ENCODE results near the gene SLC23A1.
A peak's percentile ranks its signal among the peaks of the same experiment; 100 is the strongest.

Gene SLC23A1

DNA sequence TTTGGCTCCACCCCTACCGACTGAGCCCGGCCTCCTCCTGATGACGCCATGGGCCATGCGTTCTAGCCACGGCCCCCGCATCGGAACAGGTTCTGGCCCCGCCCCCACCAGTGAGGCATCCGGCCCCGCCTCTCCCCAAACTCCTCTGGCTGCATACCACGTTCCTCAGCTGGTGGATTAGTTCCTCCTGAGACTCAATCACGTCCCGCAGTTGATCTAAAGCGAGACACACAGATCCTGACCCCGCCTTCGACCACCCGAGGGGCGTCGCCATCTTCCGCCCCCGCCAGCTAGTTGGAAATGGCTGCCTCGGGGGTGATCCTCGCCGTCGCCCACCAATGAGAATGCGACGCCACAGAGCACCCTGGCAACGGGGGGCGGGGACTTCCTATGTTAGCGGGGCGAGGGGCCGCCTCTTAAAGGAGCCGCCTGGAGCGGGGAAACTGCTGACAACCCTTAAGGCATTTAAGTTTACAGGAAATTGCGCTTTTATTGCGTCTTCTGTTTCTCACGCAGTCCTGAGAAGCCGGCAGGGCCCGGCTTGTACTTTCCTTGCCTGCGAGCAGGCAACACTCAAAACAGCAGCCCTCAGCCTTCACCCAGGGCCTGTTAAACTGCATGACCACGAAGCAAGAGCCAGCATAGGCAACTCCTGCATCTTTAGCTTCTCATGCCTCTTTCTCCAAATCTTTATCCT lies 20.8 kb upstream of the SLC23A1 start, which contains the start of gene SPATA24 (continued):
- TF ChIP-seq, protein P1, sequence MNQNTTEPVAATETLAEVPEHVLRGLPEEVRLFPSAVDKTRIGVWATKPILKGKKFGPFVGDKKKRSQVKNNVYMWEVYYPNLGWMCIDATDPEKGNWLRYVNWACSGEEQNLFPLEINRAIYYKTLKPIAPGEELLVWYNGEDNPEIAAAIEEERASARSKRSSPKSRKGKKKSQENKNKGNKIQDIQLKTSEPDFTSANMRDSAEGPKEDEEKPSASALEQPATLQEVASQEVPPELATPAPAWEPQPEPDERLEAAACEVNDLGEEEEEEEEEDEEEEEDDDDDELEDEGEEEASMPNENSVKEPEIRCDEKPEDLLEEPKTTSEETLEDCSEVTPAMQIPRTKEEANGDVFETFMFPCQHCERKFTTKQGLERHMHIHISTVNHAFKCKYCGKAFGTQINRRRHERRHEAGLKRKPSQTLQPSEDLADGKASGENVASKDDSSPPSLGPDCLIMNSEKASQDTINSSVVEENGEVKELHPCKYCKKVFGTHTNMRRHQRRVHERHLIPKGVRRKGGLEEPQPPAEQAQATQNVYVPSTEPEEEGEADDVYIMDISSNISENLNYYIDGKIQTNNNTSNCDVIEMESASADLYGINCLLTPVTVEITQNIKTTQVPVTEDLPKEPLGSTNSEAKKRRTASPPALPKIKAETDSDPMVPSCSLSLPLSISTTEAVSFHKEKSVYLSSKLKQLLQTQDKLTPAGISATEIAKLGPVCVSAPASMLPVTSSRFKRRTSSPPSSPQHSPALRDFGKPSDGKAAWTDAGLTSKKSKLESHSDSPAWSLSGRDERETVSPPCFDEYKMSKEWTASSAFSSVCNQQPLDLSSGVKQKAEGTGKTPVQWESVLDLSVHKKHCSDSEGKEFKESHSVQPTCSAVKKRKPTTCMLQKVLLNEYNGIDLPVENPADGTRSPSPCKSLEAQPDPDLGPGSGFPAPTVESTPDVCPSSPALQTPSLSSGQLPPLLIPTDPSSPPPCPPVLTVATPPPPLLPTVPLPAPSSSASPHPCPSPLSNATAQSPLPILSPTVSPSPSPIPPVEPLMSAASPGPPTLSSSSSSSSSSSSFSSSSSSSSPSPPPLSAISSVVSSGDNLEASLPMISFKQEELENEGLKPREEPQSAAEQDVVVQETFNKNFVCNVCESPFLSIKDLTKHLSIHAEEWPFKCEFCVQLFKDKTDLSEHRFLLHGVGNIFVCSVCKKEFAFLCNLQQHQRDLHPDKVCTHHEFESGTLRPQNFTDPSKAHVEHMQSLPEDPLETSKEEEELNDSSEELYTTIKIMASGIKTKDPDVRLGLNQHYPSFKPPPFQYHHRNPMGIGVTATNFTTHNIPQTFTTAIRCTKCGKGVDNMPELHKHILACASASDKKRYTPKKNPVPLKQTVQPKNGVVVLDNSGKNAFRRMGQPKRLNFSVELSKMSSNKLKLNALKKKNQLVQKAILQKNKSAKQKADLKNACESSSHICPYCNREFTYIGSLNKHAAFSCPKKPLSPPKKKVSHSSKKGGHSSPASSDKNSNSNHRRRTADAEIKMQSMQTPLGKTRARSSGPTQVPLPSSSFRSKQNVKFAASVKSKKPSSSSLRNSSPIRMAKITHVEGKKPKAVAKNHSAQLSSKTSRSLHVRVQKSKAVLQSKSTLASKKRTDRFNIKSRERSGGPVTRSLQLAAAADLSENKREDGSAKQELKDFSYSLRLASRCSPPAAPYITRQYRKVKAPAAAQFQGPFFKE (tag by site-specific recombination; IDR thresholded peaks at IDR 0.05; ENCODE audit: borderline replicate concordance), result no peak
- TF ChIP-seq ZBTB20 (tag by site-specific recombination; IDR thresholded peaks at IDR 0.05) (peak; percentile 19; the same call in 1 of the 2 replicates), IKZF3 (tag by site-specific recombination; IDR thresholded peaks at IDR 0.05) (peak; percentile 6; the same call in 1 of the 2 replicates), YY1 (tag by site-specific recombination; IDR thresholded peaks at IDR 0.05) (peak; percentile 99), EGR2 (tag by site-specific recombination; IDR thresholded peaks at IDR 0.05; ENCODE audit: low read depth) (peak; percentile 95), ZNF174 (tag by site-specific recombination; IDR thresholded peaks at IDR 0.05) (no peak), ZNF155 (tag by site-specific recombination; IDR thresholded peaks at IDR 0.05) (no peak), ZBTB21 (tag by site-specific recombination; IDR thresholded peaks at IDR 0.05) (peak; percentile 97), WT1 (tag by site-specific recombination; IDR thresholded peaks at IDR 0.05) (peak; percentile 48; the same call in 1 of the 2 replicates), SETDB1 (IDR thresholded peaks at IDR 0.05; ENCODE audit: insufficient read length, low read length) (no peak)
- TF ChIP-seq, protein P2, sequence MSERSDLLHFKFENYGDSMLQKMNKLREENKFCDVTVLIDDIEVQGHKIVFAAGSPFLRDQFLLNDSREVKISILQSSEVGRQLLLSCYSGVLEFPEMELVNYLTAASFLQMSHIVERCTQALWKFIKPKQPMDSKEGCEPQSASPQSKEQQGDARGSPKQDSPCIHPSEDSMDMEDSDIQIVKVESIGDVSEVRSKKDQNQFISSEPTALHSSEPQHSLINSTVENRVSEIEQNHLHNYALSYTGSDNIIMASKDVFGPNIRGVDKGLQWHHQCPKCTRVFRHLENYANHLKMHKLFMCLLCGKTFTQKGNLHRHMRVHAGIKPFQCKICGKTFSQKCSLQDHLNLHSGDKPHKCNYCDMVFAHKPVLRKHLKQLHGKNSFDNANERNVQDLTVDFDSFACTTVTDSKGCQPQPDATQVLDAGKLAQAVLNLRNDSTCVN (tag by site-specific recombination; optimal IDR thresholded peaks at IDR 0.05), result peak; percentile 1
- TF ChIP-seq, protein P3, sequence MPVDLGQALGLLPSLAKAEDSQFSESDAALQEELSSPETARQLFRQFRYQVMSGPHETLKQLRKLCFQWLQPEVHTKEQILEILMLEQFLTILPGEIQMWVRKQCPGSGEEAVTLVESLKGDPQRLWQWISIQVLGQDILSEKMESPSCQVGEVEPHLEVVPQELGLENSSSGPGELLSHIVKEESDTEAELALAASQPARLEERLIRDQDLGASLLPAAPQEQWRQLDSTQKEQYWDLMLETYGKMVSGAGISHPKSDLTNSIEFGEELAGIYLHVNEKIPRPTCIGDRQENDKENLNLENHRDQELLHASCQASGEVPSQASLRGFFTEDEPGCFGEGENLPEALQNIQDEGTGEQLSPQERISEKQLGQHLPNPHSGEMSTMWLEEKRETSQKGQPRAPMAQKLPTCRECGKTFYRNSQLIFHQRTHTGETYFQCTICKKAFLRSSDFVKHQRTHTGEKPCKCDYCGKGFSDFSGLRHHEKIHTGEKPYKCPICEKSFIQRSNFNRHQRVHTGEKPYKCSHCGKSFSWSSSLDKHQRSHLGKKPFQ (tag by site-specific recombination; IDR thresholded peaks at IDR 0.05), result no peak
- TF ChIP-seq, protein P4, sequence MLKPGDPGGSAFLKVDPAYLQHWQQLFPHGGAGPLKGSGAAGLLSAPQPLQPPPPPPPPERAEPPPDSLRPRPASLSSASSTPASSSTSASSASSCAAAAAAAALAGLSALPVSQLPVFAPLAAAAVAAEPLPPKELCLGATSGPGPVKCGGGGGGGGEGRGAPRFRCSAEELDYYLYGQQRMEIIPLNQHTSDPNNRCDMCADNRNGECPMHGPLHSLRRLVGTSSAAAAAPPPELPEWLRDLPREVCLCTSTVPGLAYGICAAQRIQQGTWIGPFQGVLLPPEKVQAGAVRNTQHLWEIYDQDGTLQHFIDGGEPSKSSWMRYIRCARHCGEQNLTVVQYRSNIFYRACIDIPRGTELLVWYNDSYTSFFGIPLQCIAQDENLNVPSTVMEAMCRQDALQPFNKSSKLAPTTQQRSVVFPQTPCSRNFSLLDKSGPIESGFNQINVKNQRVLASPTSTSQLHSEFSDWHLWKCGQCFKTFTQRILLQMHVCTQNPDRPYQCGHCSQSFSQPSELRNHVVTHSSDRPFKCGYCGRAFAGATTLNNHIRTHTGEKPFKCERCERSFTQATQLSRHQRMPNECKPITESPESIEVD (tag by site-specific recombination; IDR thresholded peaks at IDR 0.05), result no peak
- TF ChIP-seq, protein P5, sequence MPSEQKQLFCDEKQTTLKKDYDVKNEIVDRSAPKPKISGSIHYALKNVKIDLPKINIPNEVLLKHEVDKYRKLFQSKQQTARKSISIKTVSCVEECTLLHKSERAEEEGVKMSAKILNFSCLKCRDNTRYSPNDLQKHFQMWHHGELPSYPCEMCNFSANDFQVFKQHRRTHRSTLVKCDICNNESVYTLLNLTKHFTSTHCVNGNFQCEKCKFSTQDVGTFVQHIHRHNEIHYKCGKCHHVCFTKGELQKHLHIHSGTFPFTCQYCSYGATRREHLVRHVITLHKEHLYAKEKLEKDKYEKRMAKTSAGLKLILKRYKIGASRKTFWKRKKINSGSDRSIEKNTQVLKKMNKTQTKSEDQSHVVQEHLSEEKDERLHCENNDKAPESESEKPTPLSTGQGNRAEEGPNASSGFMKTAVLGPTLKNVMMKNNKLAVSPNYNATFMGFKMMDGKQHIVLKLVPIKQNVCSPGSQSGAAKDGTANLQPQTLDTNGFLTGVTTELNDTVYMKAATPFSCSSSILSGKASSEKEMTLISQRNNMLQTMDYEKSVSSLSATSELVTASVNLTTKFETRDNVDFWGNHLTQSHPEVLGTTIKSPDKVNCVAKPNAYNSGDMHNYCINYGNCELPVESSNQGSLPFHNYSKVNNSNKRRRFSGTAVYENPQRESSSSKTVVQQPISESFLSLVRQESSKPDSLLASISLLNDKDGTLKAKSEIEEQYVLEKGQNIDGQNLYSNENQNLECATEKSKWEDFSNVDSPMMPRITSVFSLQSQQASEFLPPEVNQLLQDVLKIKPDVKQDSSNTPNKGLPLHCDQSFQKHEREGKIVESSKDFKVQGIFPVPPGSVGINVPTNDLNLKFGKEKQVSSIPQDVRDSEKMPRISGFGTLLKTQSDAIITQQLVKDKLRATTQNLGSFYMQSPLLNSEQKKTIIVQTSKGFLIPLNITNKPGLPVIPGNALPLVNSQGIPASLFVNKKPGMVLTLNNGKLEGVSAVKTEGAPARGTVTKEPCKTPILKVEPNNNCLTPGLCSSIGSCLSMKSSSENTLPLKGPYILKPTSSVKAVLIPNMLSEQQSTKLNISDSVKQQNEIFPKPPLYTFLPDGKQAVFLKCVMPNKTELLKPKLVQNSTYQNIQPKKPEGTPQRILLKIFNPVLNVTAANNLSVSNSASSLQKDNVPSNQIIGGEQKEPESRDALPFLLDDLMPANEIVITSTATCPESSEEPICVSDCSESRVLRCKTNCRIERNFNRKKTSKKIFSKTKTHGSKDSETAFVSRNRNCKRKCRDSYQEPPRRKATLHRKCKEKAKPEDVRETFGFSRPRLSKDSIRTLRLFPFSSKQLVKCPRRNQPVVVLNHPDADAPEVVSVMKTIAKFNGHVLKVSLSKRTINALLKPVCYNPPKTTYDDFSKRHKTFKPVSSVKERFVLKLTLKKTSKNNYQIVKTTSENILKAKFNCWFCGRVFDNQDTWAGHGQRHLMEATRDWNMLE (tag by site-specific recombination; conservative IDR thresholded peaks at IDR 0.05; ENCODE audit: low read depth), result peak; percentile 16; the same call in 1 of the 2 replicates
- TF ChIP-seq, protein P6, sequence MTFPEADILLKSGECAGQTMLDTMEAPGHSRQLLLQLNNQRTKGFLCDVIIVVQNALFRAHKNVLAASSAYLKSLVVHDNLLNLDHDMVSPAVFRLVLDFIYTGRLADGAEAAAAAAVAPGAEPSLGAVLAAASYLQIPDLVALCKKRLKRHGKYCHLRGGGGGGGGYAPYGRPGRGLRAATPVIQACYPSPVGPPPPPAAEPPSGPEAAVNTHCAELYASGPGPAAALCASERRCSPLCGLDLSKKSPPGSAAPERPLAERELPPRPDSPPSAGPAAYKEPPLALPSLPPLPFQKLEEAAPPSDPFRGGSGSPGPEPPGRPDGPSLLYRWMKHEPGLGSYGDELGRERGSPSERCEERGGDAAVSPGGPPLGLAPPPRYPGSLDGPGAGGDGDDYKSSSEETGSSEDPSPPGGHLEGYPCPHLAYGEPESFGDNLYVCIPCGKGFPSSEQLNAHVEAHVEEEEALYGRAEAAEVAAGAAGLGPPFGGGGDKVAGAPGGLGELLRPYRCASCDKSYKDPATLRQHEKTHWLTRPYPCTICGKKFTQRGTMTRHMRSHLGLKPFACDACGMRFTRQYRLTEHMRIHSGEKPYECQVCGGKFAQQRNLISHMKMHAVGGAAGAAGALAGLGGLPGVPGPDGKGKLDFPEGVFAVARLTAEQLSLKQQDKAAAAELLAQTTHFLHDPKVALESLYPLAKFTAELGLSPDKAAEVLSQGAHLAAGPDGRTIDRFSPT (tag by site-specific recombination; IDR thresholded peaks at IDR 0.05), result no peak
